ENCODE results near the gene SPRR2F.

GRCh38 chr1:153113416-153113815 is at the start of gene SPRR2F:
- TF ChIP-seq CTCF (IDR thresholded peaks at IDR 0.05) (no peak), POLR2A (IDR thresholded peaks at IDR 0.05) (no peak)

All from thyroid gland (tissue), 4 donors.